ENCODE measurements around the gene PFKFB2.

DNA sequence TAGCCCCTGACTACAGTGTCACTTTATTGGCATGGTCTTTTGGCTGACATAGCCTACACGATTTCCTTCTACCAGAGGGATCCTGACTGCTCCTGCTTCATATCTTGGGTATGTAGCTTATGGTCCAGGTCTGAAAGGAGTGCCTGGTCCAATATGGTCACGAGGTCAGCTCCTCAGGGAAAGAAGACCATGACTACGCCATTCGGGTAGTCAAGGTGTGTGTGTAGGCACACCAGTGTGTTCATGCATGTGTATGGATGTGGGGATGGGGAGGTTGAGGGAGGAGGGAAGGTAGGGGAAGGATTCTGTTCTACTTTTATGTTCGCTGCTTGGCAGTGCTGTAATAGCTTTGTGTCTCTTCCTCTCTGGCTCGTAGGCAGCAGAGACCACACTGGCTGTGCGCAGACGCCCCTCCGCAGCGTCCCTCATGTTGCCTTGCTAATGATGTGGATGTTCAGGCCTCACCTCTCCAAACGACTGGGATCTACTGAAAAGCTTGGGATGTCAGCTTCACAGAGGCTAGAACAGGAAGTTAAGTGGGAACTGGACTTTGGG, 25.6 kb downstream of the PFKFB2 start:
- no peak for TF ChIP-seq CTCF (IDR thresholded peaks at IDR 0.05)
- TF ChIP-seq POLR2A (IDR thresholded peaks at IDR 0.05) = no peak
